H54 (cell line): ENCODE data around the gene SSR1.
"Not testable (repeated sequence)": the region's sequence is repeated elsewhere in the genome, so short reads cannot be mapped to it uniquely, and the experiment has no call there.

Experiments used
- DNase-seq: peaks from one replicate; pipeline ENCODE4 v3.0.0; 2011; ENCODE audit warnings: low spot score, mixed read lengths; ENCODE audit not compliant: insufficient read length
- FAIRE-seq: peaks from 3 replicates; lab custom pipeline; 2011; peaks lifted over from hg19 to GRCh38; lab: Jason Lieb, UNC
- POLR2A ChIP-seq: IDR thresholded peaks from 2 replicates; pipeline ENCODE4 v1.6.1; 2011; ENCODE audit warnings: low read depth, mild to moderate bottlenecking, low read length

SSR1 gene

DNA sequence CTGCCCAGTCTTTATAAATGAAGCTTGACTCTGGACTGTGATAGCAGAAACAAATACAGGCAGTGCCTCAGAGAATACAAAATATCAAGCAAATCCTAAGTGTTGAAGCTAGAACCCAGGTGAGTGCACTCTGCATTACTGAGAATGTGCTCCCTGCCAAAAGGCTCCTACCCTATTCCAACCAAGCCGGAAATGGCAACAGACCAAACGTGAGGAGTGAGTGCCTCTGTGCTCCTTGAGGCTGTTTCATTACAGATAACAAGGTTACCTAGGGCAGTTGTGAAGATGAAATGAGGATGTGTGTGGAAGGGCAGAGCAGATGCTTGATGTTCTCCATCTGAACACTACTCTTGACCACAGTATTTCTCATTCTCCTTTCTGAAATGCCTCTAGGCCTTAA lies 29.3 kb downstream of the SSR1 start:
- no peak for FAIRE-seq
- no peak for TF ChIP-seq POLR2A
- DNase-seq: no peak

DNA sequence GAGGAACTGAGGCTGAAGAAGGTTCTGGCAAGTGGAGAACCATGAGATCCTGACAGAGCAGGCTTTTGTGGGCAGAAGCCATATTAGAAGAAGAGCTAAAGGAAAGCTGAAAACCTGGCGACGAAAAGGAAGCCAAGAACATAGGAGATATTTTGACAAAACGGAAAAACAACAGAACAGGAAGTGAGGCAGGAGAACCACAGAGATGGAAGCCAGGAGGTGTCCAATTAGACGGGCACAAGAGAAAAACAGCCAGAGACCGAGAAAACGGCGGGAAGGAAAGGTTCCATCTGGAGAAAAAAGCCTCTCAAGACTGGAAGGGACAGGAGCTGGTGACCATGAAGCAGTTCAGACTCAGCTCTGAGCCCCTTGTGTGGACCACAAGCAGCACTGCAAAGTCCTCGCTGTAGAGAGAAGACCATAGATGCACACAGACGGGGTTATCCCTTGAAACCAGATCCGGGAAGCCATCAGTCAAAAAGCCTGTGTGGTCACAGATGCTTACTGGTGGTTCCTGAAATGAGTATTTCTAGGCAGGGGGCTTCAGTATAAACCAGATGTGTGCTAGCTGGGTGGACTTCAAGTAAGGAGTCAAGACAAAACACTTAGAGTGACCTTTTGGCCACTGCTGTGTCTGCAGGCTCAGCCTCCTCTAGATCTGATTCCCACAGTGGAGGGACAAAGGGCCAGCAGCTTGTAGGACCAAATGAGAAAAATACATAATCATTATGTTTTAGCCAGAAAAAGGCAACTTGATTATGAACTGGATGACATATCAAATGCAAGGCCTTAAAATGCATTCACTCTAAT lies 30.7 kb downstream of the SSR1 start:
- DNase-seq (no peak), FAIRE-seq (no peak)
- no peak for TF ChIP-seq POLR2A

DNA sequence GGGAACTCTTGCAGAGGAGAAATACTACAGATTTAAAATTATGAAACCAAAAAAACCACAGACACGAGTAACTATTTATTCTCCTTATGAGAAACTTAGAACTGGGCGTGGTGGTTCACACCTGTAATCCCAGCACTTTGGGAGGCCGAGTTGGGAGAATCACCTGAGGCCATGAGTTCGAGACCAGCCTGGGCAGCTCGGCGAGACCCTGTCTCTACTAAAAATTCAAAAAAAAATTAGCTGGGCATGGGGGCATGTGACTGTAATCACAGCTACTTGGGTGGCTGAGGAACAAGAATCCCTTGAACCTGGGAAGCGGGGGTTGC lies 36.8 kb downstream of the SSR1 start:
- no peak for TF ChIP-seq POLR2A
- DNase-seq (no peak), FAIRE-seq (no peak)

DNA sequence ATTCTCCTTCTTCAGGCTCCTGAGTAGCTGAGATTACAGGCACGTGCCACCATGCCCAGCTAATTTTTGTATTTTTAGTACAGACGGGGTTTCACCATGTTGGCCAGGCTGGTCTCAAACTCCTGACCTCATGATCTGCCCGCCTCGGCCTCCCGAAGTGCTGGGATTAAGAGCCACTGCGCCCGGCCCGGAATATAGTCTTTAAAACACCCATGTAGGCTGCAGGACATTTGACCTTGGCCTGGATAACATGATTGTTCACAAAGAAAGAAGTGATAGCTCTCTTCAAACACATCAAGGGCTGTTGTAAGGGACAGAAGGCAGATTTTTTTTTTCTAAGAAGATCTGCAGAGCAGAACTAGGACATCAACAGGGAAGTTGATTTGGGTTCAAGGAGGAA lies 38.5 kb downstream of the SSR1 start:
- FAIRE-seq, DNase-seq: not testable (repeated sequence)

DNA sequence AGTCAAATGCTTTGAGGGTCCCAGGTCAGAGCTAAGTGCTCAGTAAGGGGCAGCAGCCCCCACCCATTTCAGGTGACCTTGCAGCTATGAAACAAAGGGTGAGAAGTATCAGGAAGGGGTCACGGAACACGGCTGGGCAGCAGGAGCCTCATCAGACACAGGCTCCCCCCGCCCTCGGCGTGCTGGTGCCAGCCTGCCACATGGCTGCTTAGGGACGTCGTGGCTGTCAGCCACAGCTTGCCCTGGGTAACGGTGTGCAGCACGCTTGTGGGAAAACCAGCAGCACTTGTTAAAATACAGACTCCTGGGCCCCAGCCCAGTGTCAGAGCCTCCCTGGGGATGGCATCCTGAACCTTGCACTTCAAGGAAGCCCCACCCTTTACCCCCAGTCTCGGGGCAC lies 39.3 kb downstream of the SSR1 start:
- no peak for DNase-seq
- no peak for TF ChIP-seq POLR2A
- no peak for FAIRE-seq

DNA sequence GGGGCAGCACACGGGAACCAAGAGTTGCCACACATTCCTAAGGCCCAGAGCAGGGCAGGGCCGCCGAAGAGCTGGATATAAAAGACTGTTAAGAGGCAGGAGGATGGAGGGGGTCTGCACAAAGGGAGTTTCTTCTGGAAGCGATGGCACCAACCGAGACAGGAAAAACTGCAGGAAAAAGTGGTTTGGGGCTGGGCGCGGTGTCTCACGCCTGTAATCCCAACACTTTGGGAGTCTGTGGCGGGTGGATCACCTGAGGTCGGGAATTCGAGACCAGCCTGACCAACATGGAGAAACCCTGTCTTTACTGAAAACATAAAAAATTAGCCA lies 41.8 kb downstream of the SSR1 start:
- no peak for TF ChIP-seq POLR2A
- FAIRE-seq (no peak), DNase-seq (no peak)

DNA sequence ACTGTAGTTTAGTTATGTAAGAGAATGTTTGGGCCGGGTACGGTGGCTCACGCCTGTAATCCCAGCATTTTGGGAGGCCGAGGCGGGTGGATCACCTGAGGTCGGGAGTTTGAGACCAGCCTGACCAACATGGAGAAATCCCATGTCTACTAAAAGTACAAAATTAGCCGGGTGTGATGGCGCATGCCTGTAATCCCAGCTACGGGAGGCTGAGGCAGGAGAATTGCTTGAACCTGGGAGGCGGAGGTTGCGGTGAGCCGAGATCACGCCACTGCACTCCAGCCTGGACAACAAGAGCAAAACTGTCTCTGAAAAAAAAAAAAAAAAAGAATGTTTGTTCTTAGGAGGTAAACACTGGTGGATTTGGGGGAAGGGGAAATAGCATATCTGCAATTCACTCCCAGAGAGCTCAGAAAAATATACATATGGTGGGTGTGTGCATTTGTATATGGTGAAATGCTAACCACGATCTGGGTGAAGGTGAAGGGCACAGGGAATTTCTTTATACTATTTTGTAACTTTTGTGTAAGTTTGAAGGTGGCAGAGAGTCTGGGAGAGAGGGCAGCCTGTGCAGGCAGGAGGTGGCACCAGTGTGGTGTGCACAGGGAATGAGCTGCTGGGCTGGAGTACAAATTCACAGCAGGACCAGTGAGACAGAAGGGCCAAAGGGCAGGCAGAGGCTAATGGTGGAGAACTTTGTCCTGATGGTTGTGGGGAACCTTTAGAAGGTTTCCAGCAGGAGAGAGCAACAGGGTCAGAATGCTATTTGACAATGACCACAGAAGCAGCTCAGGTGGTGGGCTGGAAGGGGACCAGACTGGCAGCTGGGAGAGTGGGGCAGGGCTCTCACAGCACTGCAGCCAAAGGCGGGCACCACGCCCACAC lies 42.4 kb downstream of the SSR1 start:
- FAIRE-seq (no peak), DNase-seq (no peak)
- no peak for TF ChIP-seq POLR2A

DNA sequence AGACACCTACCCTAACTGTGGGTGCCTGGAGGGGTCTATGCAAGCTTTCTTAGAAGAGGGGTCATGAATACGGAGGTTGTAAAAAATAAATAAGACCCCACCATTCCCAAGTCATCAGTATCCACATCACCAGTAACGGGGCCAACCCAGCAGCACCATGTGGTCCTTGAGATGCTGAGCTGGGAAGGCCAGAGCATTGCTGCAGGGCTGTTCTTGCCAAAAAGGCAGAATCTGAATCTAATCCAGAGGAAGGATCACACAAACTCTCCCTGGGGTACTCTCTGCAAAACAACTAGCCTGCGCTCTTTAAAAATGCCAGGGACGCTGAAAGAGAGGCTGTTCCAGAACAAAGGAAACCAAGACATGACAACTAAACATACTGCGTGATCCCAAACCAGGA lies 43.2 kb downstream of the SSR1 start:
- DNase-seq (no peak), FAIRE-seq (no peak)
- no peak for TF ChIP-seq POLR2A

DNA sequence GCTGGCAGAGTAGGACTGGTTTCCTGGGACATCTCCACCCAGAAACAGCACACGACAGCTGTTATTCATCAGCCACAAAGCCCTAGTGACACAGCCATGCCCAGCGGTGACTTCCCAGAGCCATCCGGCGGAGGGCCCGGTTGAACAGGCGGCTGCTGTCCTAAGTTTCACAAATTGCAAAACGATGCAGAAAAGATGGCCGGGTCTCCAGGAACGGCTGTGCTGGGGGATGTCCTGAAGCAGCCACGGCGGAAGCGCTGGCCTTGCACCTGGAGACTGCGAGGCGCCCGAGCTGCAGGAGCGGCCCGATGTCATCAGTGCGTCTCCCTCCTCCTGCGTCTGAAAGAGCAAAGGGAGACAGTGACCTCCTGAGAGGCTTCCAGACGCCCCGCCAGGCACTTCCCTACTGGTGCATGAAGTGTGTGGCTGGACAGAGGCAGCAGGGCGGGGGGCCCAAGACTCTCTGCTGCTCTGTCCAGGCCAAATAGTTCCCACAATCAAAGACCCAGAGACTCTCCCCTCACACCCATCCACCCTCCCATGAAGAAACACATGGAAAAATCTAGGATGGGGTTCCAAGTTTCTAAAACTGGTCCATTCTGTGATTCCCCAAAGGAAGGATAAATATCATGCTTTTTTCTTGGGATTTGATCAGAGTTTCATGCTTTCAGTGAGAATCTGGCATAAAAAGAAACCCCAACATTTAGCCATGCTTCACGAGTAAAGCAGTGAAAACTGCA lies 44.0 kb downstream of the SSR1 start:
- no peak for DNase-seq
- TF ChIP-seq POLR2A: no peak
- no peak for FAIRE-seq

DNA sequence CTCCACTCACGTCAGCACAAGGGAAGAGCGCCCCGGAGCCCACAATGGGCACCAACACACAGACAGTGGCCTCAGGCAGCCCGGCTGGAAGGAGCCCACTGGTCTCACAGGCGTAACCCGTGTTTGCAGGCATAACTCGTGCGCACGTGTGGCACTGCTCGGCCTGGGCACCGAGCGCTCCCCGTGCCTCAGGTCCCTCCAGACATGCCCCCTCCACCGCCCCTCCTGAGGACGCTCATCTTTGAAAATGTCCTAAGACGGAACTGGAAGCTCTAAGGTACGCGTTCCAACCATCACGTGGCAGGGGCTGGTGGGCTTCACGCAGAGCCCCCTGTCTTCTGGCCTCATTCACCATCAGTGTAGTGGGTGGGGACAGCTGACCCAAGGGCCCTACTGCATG lies 44.6 kb downstream of the SSR1 start:
- no peak for DNase-seq
- no peak for TF ChIP-seq POLR2A
- no peak for FAIRE-seq

DNA sequence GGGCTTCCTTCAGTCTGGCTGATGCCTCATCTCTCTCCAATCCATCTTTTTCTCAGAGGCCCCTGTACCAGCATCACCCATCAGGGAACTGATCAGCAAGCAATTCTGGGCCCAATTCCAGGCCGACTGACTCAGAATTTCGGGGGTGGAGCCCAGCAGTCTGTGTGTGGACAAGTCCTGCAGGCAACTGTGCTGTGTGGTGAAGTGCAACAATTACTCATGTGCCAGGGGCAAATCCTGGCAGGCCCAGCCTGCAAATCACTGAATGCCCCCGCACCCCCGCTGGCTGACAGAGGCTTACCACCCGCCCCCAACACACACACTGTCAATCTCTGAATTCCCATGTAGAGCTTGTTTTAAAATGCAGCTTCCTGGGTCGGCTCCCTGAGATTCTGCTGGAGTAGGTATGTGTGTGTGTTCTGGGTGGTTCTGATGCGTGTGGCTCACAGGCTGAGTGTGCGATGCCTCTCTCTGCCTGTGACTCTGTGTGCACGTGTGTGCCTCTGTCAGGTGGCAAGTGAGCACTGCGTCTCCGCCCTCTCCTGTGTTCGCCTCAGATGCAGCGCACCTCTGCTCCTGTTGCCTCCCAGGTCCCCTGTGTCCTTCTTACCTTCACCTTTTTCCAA lies 45.4 kb downstream of the SSR1 start:
- FAIRE-seq: peak; percentile 90
- peak; percentile 96 for DNase-seq
- TF ChIP-seq POLR2A: no peak

DNA sequence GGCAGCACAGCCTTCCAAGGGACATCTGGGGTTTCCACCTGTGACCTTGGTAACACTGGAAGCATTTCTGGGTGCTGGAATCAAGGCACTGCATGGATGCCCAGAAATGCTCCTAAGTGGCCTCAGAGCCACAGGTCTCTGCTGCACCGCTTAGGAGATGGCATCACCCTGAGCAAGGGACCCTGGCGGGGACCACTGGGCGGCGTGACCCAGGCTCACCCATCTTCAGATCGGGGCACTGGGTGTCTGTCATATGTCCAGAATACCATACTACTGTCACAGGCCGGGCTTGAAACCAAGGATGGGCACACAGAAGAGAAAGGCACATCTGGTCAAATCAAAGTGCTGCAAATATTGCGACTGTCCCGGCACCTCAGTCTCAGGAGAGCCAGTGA lies 45.9 kb downstream of the SSR1 start:
- no peak for TF ChIP-seq POLR2A
- no peak for FAIRE-seq
- no peak for DNase-seq

DNA sequence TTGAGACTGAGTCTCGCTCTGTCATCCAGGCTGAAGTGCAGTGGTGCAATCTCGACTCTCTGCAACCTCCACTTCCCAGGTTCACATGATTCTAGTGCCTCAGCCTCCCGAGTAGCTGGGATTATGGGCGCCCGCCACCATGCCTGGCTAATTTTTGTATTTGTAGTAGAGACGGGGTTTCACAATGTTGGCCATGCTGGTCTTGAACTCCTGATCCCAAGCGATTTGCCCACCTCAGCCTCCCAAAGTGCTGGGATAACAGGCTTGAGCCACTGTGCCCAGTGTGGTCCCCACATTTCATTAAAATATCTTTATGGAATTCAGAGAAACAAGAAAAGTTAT lies 47.6 kb downstream of the SSR1 start:
- FAIRE-seq, DNase-seq: not testable (repeated sequence)
